NCI-H1092 (cell line): Measurements from ENCODE around the gene DENND1B.
"Not testable (repeated sequence)": the region's sequence is repeated elsewhere in the genome, so short reads cannot be mapped to it uniquely, and the experiment has no call there.

ENCODE experiments used
- DNase-seq: peaks from one replicate; lab custom pipeline; 2025; lab: John Stamatoyannopoulos, UW

The DENND1B gene

GRCh38 chr1:197743578-197743977 is 31.7 kb downstream of the DENND1B start:
- no peak for DNase-seq

- DNase-seq: no peak
Measured at GRCh38 chr1:197740992-197741391, 34.3 kb downstream of the DENND1B start.

GRCh38 chr1:197738927-197739326 is 36.4 kb downstream of the DENND1B start:
- DNase-seq: no peak

DNA sequence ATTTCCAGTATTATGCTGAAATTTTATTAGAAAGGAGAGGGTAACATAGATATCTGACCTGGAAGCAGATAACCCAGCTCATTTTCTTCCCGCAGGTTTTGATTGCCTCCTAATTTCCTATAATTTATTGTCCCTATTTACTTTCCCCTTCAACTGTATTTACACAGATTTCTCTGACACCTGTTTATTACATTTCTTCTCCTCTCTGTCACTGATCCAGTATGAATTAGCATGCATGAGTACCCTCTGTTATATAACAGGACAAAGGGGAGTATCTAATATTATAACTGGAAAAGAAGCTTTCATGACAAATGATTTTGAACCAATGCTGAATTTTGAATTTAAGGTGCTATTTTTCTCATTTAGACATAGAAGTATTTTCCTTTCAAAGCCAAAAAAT is 37.4 kb downstream of the DENND1B start:
- DNase-seq: no peak

DNA sequence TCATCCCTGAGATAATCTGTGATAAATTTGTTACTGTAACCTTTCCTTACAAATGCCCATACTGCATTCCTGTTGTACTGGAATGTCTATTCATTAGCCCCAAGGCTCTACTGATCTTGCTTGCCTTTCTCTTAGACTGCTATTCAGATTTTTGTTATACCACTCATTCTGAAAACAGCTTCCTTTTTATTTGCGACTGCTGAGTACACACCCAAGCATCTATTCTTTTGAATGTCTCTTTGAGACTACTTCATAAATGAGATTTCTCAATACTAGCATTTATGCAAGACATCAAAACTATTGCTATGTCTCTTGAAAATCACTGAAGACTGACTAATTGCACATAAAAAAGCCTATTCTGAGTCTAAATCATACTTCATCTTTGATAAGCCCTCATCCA is 38.6 kb downstream of the DENND1B start:
- DNase-seq: no peak

DNA sequence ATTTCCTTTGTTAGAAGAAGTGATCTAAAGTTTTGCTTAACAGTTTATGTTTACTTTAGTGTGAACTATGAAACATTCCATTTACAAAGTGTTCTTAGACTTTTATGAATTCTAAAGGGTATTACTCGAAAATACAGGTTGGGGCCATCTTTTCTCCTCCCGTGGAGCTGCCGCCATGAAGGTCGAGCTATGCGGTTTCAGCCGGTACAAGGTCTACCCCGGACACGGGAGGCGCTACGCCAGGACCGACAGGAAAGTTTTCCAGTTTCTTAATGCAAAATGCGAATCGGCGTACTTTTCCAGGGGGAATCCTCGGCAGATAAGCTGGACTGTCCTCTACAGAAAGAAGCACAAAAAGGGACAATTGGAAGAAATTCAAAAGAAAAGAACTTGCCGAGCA is 39.8 kb downstream of the DENND1B start:
- no peak for DNase-seq

GRCh38 chr1:197733324-197733723 is 42.0 kb downstream of the DENND1B start:
- DNase-seq: no peak

GRCh38 chr1:197732187-197732586 is 43.1 kb downstream of the DENND1B start:
- DNase-seq: no peak

DNA sequence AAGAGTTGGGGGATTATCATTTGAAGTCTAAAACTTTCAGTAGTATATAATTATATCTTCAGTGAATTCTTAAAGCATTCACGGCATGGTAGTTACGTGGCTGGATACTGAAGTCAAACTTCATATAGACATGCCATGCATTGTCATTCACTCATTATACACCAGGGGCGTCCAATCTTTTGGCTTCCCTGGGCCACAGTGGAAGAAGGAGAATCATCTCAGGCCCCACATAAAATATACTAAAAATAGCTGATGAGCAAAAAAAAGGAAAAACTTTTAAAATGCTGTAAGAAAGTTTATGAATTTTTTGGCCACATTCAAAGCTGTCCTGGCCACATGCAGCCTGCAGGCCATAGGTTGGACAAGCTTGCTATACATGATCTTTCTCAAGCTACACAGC is 43.8 kb downstream of the DENND1B start:
- no peak for DNase-seq

- no peak for DNase-seq
Measured at GRCh38 chr1:197725976-197726375, 49.3 kb downstream of the DENND1B start.

- DNase-seq: no peak
Measured at GRCh38 chr1:197725044-197725443, 50.2 kb downstream of the DENND1B start.

DNA sequence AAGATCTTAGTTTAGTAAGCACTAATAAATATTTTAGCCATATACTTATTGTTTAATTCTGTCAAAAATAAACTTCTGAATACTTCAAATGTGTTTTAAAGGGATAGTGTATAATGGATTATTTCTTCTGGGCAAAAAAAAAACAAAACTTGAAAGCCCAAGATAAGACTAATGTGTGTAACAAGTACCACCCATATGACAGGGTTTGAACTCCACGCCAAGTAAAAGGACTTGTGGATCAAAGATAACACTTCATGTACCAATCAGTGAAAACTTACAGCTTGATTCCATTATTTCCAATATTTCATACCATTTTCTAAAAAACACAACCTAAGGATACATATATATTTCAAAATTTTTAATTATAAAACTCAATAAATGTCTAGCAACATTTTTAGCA is 59.5 kb downstream of the DENND1B start:
- no peak for DNase-seq

- DNase-seq: no peak
Measured at GRCh38 chr1:197706601-197707000, 68.7 kb downstream of the DENND1B start.

GRCh38 chr1:197705941-197706340 is 69.3 kb downstream of the DENND1B start:
- DNase-seq: no peak

DNA sequence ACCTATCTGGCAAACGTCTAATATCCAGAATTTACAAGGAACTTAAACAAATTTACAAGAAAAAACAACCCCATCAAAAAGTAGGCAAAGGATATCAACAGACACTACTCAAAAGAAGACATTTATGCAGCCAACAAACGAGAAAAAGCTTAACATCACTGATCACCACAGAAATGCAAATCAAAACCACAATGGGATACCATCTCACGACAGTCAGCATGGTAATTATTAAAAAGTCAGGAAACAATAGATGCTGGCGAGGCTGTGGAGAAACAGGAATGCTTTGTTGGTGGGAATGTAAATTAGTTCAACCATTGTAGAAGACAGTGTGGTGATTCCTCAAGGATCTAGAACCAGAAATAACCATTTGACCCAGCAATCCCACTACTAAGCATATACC is 74.6 kb downstream of the DENND1B start:
- DNase-seq: not testable (repeated sequence)

DNA sequence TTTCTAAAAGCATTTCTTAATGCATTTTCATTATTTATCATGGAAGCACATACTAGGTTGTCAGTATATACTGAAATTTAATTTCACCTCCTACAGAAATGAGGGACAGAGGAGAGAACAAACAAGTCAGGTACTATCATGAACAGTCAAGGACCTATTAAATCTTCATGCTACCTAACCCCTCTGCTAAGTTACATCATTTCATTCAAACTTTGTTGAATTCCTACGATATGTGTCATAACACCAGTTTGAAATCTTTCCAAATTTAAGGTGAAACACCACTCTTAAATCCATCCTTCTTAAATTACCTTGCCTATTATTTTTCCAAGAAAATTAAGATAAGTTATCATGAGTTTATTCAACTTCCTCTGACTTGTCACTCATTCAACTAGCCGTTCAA is 78.9 kb downstream of the DENND1B start:
- DNase-seq: no peak

- DNase-seq: no peak
Measured at GRCh38 chr1:197695961-197696360, 79.3 kb downstream of the DENND1B start.

DNA sequence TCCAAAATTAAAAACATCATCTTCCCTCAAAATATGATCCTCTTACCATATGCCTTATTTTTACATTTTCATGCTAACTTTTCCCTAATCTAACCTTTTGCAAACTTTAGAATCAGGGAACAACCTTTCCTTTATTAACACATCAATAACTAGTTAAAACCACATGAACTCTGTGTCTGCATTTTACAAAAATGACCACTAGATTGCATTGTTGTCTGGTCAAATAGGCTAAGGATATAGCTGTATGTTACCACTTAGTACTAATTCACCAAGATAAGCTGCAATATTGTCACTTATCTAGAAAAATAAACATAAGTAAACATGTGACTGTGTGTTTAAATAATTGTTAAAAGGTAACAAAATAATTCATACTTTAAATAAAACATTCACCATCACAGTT is 82.3 kb downstream of the DENND1B start:
- no peak for DNase-seq

GRCh38 chr1:197691816-197692215 is 83.5 kb downstream of the DENND1B start:
- no peak for DNase-seq

GRCh38 chr1:197690074-197690473 is 85.2 kb downstream of the DENND1B start:
- no peak for DNase-seq

- DNase-seq: no peak
Measured at GRCh38 chr1:197688233-197688632, 87.0 kb downstream of the DENND1B start.

DNA sequence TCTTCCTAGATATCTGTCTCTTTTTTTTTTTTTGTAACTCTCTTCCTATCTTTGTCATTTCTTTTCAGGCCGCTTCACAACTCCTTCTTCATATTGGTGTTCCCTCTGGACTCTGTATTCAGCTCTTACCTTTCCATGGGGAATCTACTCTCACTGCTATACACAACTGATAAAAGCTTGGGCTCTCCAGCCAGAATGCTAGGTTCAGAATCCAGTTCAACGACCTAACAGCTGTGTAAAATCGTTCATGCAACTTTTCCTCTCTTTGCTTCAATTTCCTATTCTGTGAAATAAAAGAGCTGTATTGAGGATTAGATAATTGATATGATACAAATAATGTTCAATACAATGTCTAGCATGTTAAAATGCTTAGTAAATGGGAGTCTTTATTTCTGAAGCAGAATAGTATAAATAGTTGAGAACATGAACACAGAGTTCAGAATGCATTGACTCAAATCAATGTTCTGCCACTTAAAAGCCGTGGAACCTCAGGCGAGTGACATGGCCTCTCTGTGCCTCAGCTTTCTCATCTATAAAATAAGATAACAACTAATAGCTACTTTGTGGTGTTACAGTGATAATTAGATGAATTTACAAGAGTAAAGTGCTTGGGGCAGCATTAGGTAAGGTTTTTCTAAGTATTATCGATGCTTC is 88.5 kb downstream of the DENND1B start:
- DNase-seq: no peak

DNA sequence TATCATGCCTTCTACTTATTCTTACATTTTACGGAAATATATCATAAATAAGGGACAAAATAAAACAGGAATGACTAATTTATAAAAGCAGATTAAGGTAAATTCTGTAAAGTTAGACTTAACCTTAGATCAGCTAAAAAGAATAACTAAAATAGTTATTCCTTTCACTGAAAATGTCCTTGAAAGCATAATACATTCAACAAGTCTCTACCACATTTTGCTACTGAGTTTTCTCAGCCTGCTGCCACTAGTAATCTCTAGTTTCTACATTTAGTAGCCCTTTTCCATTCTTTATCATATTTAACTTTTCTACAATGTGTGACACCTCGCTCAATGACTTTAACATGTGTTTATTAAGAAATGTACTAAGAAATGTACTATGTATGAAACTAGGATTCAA is 89.0 kb downstream of the DENND1B start:
- no peak for DNase-seq

GRCh38 chr1:197685785-197686184 is 89.5 kb downstream of the DENND1B start:
- DNase-seq: no peak
